Inflammatory macrophage (primary cell): Measurements from ENCODE around the gene SLC12A2.
A peak's percentile ranks its signal among the peaks of the same experiment; 100 is the strongest.

Experiments
- DNase-seq, 2 donors: peaks; one replicate each; pipeline ENCODE4 v3.0.0-alpha.2; 2020 to 2022
- total RNA-seq, 18 experiments: gene quantifications; one replicate each; lab custom pipeline; 2026; ENCODE audit warnings: mixed read lengths in 6 of 18, inconsistent platforms in 2 of 18; lab: John Stamatoyannopoulos, UW

Gene SLC12A2
- total RNA-seq = 12.4 to 40.4 (median 31.9) reads per million in 18 experiments

DNA sequence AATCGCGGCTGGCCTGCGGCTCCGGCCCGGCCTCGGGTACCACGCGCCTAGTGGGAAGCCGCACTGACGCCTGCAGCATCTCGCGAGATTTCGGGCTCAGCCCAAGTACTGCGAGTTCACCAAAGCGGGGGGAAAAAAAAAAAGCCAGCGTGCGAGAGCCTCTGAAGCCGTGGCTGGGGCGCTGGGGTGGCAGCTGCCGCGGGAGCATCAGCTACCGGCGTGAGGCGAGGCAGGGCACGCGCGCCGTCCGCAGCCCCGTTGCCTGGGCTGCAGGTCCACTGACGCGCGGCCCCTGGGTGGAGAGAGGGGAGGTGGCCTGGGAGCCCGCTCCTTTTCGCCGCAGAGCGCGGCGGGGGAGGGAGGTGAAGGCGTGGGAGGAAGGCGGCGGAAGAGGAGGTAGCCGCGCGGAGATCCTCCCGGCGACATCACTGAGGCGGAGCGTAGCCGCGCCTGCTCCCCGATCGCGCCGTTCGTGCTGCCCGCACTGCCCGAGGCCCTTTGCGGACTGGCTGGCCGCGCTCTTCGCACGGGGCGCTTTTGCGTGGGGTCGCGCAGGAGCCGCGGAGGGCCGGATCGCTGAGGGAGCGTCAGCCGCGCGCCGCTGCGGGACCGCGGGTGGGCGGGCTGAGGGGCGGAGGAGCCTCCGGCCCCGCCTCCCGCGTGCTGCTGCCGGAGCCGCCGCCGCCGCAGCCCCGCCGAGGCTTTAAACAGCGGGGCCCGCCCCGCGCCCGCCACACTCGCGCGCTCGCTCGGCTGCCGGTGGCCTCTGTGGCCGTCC lies at the start of gene SLC12A2:
Gene SLC12A2 (plus strand): TSS at position 734 of the 778 bp plus-strand sequence. CDS start 189 bp downstream, outside the sequence.
- DNase-seq = peak; percentile 87 to 95

DNA sequence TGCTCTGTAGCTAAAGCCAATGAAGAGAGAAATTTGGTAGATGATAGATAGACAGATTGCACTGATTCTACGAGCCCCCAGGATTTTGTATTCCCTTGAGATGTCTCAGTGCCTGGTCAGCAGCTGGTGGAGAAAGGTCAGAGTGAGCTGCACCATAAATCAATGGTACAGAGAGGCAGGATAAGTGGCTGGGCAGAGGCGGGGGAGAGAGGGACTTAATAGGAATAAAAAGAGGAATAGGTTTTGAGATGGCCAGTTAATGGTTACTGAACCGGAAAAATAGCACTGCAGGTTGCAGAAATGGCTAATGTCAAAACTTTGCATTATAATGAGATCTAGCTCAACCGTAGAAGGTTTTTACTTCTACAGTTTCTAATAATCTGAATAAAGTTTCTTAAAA lies 47.9 kb upstream of the SLC12A2 start:
- DNase-seq = no peak

DNA sequence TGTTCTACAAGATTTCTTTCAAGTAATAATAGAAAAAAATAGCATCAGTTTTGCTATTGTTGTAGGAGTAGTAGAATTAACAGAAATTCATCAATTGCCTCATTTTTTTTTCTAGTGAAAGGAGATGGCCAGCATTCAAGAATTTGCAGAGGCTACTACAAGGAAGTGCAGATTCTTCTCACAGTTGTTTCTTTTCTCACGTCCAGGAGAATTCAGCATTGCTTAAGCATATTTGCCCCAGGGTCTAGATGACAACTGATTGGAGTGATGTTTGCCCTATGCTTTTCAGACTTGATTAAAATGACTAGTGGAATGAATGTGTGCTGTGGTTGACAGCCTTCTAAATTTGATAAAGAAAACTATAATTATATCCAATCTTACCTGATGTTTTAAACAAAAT lies 46.6 kb upstream of the SLC12A2 start:
- DNase-seq = no peak

GRCh38 chr5:128038643-128039042 lies 44.9 kb upstream of the SLC12A2 start:
- no peak for DNase-seq

DNA sequence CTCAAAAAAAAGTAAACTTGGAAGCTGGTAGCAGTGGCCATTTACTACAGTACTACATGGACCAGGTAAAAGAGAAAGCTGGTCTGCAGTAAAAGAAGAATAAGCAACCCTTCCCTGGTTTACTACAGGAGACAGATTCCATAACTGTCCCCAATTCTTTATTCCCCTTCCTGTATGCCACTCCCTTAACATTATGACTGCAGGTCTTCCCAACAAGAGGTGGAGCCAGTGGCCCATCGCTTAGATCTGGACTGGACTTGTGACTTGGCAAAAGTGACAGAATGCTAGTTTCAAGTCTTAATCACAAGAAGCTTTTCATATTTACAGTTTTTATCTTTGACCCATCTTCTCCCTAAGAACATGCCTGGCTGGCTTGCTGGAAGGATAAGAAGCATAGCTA lies 42.6 kb upstream of the SLC12A2 start:
- DNase-seq = no peak

DNA sequence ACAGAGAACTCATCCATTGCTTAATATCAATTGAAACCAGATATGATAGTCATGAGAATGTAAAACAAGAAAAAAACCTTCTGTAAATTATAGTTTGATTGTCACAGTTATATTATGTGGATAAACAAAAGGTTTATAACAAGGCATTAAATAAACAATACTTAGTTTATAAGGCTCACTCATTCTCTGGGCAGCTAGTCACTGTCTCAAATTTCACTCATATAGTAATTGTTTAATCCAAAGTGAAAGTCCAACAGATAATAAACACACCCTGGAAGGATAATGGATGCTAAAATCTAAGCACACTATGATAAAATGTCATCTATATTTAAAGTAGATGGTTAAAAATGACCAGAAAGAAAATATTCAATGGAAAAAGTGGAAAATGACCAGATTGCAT lies 30.8 kb upstream of the SLC12A2 start:
- DNase-seq = no peak

DNA sequence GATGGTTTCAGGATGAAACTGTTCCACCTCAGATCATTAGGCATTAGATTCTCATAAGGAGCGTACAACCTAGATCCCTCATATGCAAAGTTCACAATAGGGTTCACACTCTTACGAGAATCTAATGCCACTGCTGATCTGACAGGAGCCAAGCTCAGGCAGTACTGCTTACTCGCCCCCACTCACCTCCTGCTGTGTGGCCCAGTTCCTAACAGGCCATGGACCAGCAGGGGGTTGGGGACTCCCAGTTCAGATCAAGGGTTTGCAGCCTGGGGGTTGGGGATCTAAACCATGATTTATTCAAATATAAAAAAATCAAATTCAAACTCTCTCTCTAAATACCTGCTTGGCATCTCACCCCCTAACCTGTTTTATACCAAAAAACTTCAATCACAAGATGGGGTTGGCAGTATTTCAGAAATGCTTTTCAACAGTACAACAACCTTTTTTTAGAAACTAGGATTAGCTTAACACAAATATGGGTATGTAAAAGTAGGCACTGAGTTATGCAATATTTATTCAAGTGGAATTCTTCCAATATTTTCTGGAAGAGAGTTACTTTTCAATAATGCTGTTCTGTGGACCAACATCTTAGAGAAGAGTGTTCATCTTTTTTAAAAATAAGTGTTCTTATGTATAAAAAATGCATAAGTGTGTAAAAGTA lies 30.1 kb upstream of the SLC12A2 start:
- DNase-seq = no peak

DNA sequence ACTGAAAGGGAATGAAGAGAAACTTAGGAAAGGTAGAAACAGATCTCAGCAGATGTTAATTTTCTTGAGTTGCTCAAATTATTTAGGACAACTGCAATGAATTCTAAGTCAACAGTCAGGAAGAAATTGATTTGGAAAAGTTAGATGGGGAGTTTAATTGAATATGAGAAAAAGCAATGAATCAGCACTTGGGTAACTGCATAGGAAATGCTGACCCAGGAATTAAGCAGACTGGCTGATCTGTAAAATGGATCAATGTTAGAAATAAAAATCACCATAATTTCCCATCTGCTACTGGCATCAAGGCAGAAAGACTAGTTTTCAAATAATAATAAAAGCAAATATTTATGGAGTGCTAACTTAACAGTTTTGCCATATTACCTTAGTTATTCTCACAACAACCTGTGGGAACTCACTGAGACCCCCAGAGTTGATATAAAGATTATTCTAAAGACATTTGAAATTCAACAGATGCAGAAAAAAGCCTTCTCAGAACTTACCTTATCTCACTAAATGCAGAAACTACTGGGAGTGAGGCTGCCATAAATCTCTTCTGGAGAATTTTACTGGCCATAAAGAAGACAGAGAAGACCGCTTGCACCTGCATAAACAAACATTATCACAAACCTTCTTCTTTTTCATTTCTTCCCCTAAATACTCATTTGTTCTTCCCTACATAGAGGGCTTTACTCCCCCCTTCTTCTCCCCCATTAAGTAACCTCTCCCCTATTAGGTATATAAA lies 22.8 kb upstream of the SLC12A2 start:
- DNase-seq = no peak

DNA sequence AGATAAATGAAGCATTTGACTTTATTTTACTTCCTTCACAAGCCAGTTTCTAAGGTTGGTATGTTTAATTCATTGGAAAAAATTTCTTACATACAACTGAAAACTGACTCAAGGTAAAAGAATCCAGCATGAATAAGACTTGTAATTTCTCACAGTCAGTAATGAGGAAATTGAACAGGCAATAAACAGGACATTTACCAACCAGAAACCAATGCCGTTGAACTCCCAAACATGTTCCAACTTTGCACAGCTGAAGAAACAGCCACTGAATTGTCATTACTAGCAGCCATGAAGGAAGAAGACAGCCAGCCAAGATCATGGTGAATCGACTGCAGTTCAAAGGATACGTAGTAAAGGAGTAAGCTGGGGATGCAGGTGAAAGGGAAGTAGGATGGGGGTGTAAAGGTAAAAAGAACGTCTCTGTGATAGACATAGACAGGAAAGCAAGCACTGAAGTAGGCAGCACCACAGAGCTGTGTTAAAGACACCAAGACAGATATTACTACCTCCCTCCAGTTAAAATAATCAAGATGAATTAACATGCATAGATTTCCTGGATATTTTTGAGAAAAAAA lies 21.3 kb upstream of the SLC12A2 start:
- DNase-seq = no peak

- peak in 1 of 2 donors; percentile 3 for DNase-seq
Measured at GRCh38 chr5:128074171-128074570, 9.4 kb upstream of the SLC12A2 start.

- DNase-seq = no peak
Measured at GRCh38 chr5:128074953-128075352, 8.6 kb upstream of the SLC12A2 start.

GRCh38 chr5:128077526-128077925 lies 6.0 kb upstream of the SLC12A2 start:
- DNase-seq = no peak

DNA sequence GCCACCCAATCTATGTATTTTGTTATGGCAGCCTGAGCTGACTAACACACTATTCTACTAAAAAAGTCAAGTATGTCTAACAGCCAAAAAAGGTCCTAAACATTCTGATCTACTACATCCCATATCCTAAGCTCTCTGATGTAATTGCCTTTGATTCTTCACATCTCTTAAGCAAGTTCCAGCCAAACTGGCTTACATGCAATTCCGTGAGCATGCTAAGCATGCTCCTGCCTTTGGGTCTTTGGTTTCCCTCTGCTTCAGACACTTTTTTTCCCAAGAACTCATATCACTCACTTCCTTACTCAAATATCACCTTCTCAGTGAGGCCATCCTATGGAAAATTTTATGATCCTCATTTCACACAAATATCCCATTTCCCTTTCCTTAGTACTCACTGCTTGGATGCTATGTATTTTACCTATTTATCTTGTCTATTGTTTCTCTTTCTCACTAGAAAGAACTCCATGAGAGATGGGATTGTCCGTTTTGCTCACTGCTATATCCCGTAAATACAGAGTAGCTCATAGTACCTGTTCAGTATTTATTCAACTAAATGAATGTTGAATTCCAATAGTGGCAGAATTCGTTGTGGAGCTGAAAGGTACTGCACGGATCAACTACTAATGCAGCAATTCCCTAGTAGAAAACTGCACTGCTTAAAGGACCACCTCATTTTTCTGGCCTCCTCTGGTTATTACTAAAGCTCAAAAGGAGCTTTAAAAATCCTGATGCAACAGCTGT lies 2.3 kb upstream of the SLC12A2 start:
- DNase-seq = no peak

DNA sequence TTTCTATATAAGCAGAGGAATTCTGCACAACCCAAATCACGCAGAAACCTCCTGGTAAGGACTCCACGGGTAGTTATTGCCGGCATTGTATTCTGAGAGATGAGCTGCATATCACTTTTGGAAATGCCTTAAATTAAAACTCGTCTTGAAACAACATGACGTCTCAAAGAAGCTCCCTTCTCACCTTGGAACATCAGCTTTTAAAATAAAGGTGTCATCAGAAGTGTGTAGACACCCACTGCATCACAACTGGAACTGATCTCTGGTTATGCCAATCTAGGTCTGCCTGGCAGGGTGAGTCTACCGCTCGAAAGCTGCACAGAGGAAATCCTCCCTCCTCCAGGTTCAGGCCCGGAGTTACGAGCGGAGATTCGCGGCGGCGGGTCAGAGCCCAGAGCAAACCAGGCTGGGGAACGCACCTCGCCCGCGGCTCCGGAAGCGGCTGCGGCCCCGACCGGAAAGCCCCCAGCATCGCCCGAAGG lies 974 bp upstream of the SLC12A2 start:
- no peak for DNase-seq

DNA sequence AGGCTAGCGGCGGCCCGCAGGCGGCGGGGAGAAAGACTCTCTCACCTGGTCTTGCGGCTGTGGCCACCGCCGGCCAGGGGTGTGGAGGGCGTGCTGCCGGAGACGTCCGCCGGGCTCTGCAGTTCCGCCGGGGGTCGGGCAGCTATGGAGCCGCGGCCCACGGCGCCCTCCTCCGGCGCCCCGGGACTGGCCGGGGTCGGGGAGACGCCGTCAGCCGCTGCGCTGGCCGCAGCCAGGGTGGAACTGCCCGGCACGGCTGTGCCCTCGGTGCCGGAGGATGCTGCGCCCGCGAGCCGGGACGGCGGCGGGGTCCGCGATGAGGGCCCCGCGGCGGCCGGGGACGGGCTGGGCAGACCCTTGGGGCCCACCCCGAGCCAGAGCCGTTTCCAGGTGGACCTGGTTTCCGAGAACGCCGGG lies 253 bp downstream of the SLC12A2 start:
- DNase-seq = no peak

- DNase-seq = peak in 1 of 2 donors; percentile 9
Measured at GRCh38 chr5:128084228-128085167, 932 bp downstream of the SLC12A2 start.

- no peak for DNase-seq
Measured at GRCh38 chr5:128085413-128085812, 1.8 kb downstream of the SLC12A2 start.

DNA sequence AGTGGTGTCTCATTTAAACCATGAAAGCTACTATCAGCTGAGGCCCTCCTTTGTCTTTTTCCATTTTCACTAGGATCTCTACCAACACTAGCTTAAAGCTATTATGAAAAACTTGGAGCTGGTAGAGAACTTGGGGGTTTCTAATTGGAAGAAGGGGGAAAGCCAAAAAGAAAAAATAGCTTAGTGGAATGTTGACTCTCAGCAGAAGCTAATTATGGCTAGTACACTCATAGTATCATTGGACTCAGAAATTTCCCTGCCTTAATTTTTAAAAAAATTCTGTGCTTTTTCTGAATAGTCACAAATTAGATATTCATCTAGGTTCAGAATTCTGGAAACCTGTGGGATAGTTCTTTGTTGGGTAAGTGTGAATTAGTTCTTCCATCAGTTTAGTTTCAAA lies 8.0 kb downstream of the SLC12A2 start:
- no peak for DNase-seq

DNA sequence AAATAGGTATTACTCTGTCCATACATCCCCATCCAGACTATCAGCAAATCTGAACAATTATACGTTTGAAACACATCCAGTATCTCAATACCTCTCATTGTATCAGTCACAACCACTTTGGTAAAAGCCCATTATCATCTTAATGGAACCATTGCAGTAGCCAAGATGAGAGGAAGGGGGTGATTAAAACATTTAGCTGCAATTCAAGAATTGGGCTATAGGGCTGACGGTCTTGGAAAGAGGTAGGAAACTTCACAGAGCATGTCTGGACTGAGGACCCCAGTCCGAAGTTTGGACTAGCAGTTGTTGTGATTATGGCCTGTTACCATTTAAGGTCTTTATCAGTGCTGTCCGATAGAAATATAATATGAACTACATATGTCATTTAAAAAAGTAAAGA lies 8.6 kb downstream of the SLC12A2 start:
- no peak for DNase-seq

DNA sequence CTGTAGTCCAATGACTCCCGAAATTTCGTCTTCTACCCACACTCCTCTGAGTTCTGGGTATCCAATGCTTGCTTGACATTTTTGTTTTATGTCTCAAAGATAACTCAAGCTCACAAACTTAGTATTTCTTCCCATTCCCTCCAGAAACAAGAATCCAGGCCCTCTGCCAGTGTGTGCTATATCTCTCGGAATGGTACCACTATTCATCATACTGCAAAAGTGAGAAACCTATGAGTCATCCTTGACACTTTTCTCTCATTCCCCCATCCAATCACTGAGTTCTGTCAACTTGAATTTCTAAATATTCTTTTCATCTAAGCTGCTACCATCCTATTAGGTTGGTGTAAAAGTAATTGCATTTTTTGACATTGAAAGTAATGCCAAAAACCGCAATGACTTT lies 9.8 kb downstream of the SLC12A2 start:
- no peak for DNase-seq

DNA sequence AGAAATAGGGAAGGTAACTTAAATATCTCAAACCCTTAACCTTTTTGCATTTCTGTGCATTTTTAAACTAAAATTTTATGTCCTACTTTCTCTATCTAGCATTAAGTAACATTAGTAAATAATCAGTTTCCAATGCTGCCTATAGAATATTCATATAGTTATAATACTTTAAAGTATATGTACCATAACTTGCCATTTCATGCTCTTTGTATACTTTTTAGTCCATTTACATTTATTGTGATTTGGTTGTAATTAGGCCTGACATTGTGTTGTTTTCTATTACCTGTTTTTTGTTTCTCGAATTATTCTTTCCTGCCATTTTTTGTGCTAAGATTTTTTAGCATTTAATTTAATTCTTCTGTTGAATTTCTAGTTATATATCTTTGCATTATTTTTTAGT lies 13.7 kb downstream of the SLC12A2 start:
- DNase-seq = no peak
